HG02870 (cell line): Measurements from ENCODE around the gene C10orf67.
"Not testable (repeated sequence)": the region's sequence is repeated elsewhere in the genome, so short reads cannot be mapped to it uniquely, and the experiment has no call there.

ENCODE experiments used
- ATAC-seq: cut with Tn5 transposase; IDR thresholded peaks from one replicate; pipeline ENCODE4 v1.9.1; 2021; ENCODE audit warnings: mild to moderate bottlenecking, moderate library complexity; ENCODE audit not compliant: unreplicated experiment

The C10orf67 gene

DNA sequence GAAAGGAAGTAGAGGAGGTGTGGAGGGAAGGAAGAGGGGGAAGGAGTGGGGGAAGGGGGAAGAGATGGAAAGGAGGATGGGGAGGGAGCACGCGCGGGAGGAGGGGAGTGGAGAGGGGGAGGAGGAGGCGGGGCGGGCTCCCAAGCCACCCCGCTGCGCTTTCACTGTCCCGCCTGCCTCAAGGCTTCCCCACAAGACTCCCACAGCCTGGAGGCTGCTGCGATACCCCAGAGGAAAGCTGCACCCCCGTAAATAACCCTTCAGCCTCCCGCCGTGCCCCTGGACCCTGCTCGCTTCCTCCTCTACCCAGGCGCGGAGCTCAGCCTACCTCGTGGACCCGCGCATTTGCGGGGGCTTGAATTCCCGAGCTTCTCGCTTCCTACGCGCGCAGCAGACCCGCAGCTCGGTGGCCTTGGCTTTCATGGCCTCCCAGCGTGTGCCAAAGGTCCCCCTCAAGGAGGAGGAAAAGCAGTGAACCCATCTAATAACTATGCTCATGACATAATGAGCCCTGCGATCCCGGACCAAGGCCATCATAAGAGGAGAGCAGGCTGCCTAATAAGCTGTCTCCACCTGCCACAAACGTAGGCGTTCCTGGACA is at the start of gene C10orf67:
Gene C10orf67 (minus strand): TSS at position 557 of the 601 bp plus-strand sequence. CDS start 23 bp downstream, at position 534.
- ATAC-seq, result no peak

DNA sequence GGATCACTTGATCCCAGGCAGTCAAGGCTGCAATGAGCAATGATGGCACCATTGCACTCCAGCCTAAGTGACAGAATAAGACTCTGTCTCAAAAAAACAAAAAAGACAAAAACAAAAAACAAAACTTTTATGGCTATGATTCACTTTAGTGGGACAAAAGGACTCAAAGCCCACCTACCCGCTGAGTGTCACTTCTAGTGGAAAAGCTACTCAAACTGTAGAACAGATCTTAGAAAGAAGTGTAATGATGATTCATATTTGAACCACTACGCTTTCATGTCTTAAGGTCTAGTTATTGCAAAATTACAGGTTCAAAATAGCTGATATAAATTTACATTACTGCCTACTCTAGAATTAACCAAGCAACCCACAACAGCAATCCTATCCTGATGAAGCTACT is 47.2 kb upstream of the C10orf67 start:
- no peak for ATAC-seq

DNA sequence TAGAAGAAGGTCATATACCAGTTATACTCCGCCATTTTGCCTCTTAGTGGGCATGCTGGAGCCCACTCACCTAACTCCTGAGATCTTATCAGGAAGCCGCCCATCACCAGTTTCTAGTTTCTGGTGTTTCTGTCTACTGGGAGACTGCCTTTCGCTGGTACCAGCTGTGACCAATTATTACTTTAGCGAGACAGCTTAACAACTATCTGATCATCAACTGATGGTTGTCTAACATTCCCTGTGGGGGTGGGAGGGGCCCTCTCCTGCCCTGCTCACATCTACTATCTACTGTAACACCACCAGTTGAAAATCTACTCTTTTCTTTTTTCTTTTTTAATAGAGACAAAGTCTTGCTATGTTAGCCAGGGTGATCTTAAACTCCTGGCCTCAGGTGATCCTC is 46.2 kb upstream of the C10orf67 start:
- ATAC-seq, result no peak

DNA sequence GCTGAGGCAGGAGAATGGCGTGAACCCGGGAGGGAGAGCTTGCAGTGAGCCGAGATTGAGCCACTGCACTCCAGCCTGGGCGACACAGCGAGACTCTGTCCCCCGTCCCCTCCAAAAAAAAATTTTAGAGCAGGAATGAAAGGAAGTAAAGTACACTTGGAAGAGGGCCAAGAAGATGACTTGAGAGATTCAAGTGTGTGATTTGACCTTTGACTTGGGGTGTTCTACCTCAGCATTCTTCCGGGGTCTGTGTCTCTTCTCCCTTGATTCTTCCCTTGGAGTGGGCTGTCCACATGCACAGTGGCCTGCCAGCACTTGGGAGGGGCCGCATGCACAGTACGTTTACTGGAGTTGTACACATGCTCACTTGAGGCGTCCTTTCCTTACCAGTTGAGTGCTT is 45.8 kb upstream of the C10orf67 start:
- ATAC-seq, result not testable (repeated sequence)

DNA sequence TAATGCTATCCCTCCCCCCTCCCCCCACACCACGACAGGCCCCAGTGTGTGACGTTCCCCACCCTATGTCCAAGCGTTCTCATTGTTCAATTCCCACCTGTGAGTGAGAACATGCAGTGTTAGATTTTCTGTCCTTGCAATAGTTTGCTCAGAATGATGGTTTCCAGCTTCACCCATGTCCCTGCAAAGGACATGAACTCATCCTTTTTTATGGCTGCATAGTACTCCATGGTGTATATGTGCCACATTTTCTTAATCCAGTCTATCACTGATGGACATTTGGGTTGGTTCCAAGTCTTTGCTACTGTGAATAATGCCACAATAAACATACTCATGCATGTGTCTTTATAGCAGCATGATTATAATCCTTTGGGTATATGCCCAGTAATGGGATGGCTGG is 42.9 kb upstream of the C10orf67 start:
- not testable (repeated sequence) for ATAC-seq

DNA sequence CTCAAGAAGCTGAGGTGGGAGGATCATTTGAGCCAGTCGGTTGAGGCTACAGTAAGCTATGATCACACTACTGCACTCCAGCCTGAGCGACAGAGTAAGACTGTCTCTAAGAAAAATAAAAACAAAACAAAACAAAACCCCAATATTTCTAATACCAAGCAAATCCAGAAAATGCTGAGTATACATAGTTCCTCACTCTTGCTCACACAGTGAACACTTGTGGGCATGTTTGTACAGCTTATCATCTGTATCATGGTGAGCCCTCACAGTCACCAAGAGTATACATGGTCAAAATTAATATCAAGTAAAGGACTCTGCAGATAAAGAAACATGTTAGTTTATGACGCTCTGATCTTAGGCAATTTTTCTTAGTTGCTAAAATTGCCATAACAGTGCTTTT is 41.5 kb upstream of the C10orf67 start:
- no peak for ATAC-seq

DNA sequence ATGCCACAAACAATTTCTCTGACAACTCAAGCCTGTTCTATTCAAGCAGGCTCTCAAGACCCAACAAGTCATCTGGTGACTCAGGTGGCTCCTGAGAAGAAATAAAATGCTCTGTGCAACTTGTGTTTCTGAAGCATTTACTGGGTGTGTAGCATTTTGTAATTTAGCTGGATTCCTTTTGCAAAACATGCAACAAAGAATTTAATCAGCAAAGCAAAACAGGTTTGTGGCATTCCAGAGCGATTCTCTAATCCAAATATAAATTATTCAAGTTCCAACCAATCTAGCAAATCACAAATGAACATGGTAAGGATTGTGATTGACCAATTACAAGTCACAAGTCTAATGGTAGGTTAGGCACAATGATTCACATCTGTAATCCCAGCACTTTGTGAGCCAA is 39.8 kb upstream of the C10orf67 start:
- ATAC-seq, result no peak

DNA sequence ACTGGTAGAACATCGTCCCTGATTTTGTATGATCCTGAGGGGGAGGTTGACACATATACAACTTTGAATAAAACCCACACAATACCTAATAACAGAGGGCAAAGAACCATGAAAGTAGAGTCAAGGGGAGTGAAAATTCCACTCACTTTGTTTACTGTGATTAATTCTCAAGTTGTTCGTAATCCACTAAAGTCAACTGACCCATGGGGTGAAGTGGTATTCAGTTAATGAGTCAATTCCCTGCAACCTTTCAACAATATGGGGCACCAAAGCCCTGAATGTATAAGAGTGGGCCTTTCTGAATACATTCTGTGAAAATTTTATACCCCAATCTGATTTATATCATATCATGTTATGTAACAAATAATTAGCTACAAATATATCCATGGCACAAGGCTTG is 39.0 kb upstream of the C10orf67 start:
- no peak for ATAC-seq

DNA sequence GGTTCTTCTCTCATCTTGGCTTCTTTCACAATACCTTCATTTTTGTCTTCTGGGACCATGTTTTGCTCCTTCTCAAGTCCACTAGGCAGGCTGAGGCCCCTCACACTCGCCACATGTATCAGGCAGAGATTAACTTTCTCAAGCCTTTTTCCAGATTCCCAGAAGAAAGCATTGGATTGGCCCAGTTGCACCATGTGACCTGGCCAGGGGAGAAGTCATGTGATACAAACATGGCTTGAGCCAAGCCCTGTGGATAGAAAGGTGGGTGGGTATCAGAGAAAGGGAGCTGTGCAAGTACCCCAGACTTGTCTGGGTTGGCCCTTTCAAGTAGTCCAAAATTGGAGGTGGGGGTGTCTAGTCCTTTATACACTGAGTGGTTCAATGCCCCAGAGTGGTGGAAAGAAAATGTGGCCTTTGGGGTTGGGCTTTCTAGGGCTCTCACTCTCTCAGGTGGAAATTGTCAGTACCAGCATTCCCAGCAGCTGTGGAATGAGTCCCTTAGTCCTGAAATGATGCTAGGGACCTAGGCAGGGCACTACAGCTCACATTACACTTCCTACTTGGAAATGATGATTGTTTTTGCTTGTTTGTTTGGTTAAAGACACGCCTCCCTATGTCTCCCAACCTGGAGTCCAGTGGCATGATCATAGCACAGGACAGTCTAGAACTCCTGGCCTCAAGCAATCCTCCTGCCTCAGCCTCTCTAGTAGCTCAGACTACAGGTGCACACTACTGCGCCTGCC is 36.9 kb upstream of the C10orf67 start:
- ATAC-seq, result no peak

DNA sequence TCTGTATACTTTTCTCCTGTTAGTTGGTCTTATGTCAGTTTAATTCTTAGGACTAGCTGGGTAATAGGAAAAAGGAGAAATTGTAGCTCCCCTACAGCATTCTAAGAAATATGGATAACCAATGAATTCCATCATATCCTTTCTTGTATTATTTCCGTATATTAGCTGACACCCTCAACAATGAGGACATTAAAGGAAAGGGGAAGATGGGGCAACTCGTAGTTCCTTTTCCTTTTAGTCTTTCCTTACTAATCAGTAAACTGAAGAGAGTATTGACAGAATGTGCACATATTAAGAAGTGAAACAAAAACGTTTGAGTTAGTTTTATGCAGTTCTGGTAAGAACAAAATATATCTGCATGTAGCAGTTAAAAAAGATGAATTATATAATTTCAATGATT is 35.1 kb upstream of the C10orf67 start:
- ATAC-seq, result no peak

DNA sequence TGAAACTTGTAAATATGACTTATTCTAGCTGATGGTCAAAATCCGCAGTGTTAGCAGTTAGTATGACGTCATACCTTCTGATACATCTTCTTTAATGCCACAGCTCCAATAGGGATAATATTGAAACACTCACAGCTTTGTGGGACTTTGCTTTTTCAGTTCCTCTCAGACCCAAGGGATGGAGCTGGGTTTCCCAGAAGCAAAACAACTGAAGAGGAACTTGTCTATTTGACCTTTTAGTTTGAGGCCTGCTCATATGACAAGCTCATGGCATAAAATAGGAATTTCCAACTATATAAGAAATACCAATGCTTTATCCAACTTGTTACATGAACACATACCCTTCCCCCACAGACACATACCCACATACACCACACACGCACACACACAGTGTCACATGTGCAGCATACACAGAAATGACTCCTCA is 31.6 kb upstream of the C10orf67 start:
- no peak for ATAC-seq

DNA sequence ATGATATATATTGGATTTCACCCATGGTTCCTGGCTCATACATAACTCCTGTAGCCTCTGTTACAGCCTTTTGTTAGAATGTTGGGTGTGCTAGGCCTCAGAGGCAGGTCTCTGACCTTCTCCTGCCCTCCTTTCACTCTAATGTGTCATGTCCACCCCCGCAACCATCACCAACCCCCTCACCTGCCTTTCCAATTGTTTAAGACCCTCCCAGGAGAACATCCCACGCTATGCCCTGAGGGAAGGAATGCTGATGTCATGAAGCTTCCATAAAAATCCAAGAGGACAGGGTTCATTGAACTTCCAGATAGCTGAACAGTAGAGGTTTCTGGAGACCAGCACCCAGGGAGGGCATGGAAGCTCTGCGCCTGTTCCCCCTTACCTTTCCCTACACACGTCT is 30.8 kb upstream of the C10orf67 start:
- ATAC-seq, result no peak

DNA sequence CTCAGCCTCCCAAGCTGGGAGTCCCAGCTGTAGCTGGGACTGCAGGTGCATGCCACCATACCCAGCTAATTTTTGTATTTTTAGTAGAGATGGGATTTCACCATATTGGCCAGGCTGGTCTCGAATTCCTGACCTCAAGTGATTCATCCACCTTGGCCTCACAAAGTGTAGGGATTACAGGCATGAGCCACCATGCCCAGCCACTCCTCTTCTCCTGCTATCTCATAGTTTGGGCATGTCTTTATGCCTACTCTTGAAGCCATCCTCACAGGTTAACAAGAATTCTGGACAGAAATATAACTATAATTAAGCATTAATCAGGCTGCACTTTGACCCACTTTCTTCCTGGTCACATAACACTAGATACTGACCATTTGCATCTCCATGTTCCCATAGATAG is 28.6 kb upstream of the C10orf67 start:
- no peak for ATAC-seq

DNA sequence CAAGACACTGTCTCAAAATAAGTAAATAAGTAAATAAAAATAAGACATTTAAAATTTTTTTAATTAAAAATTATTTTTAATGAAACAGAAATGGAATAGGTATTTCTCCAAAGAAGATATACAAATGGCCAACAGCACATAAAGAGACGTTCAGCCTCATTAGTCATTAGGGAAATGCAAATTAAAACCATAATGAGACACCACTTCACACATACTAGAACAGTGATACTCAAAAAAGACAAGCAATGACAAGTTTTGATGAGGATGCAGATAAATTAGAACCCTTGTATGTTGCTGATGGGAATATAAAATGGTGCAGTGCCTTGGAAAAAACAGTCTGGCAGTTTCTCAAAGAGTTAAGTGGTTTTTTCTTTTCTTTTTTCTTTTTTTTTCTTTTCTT is 26.5 kb upstream of the C10orf67 start:
- no peak for ATAC-seq

DNA sequence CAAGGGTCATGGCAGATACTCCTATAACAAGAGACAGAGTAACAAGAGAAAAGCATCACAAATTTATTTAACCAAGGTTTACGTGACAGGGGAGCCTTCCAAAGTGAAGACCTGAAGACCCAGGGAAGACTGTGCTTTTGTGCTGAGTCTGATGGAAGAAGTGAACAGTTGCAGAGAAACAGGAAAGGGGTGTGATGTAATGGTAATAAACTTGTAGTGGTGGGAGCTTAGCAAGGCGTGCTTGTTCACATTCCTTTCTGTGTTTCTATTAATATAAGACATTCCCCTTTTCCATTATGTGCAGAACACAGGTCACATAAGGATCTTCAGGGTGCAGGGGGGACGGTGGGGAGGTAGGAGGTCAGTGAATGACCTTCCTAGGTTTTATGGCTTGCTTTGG is 25.5 kb upstream of the C10orf67 start:
- ATAC-seq, result no peak

DNA sequence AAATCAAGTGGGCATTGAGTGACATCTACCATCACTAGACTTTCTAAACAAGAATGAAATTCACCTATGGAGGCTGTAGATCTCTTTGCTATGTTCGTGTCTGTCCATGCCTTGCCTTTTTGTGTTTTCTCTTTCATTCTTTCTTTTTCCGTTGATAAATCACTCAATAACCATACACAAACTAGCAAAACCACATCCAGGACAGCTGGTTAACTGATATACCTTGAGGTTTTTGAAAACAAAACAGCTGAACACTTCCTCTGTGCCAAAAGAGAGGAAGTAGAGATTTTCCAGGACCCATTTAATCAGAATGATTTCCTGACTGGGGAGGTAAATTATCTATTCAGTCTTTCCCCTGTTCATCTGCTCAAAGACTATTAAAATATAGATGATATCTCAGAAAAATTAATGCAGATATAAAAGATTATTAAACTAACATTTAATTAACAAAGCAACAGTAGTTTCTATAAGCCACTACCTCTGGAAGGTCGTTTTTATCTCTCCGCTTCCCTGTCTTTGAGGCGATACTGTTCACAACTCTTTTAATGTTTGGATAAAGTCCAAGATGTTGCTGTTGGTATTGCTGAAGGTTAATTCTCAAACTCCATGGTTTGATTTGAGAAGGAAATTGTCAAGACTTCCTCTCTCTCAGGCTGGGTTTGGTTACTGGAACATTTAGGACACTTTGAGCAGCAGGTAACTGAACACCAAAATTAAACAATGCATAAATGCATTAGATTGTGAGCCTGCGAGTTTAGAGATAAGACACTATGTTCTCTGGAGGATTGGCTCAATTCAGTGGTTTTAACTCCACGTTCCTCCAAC is 24.4 kb upstream of the C10orf67 start:
- peak; percentile 64 for ATAC-seq

DNA sequence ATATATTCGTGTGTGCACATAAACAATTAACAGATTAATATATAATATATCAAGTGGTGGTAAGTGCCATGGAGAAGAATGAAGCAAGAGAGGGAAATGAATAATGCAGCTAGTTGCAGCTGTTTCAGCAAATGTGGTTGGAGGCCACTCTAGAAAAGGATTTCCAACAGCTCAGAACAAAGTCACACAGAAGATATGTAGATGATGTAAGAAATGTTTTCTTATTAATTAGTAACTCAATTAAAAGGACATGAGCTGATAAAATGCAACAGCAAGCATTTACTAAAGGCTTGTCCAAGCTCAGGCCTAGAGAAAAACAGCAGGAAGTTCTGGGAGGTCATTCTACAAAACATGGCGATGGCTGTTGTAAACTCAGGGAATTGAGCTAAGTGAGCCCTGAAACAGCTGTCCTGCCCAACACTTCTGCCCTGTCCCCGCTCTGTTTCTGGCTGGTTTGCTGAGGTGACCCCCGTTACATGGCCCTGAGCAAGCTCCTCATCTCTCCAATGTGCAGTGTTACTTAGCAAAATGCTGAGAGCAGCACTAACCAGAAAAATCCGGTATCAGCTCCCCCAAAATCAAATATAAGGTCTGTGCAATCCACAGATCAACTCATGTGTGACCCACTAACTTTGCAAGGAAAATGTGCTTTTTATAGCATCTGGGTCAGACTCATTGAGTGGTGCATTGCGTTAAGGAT is 23.4 kb upstream of the C10orf67 start:
- ATAC-seq, result no peak

DNA sequence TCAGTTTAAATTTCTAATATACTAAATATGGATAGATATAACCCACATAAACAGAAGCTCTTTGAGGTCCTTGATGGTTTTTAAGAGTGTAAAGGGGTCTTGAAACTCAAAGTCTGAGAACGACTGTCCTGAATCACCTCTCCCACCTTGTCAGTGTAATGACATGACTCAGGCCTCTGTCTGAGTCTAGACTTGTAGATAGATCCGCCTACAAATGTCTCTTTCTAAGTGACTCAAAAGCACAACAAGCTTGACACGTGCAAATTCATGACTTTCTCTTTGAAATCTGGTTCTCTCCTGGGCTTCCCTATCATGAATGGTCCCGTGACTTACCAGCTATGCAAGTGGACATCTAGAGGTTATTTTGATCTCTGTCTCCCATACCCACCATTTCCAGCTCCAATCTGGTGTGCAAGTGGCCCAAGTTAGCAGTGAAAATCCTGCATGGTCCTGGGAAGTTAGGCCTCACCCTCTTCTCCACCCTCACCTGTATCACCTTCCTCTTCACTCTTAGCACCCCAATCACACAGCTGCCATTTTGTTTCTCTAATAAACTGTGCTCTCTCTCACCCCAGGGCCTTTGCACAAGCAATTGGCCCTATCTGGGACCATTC is 20.9 kb upstream of the C10orf67 start:
- peak; percentile 59 for ATAC-seq

DNA sequence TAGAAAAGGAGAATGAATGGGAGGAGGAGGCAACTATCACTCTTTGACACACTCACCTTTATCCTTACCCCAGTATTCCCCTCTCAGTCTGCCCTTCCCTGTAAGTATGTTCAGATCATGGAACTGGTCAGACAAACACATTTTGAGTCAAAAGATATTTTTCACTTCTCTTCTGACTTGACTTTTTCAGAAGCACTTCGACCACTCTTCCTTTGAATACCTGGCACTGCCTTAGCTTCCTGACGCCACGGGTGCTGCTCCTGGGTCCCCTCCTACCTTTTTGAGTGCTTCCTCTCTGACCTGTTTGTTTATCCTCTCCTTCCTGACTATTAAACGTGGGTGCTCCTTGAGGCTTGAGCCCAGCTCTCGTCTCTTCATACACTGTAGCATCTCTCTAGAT is 19.8 kb upstream of the C10orf67 start:
- ATAC-seq, result peak; percentile 23

DNA sequence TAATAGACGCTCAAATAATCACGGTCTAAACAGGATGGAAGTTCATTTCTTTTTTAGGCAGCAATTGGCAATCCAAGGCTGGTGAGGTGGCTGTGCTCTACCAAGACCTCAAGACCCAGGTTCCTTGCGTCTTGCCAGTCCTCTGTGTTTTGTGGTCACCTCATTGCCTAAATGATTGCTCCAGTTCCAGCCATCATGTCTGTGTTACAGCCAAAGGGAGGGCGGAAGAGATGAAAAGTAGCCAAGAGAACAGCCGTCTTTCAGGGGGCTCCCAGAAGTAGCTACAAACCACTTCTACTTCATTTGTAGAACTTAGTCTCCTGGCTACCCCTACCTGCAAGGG is 19.2 kb upstream of the C10orf67 start:
- no peak for ATAC-seq
